GM12874 (cell line): ENCODE results near the gene PNMT.

ENCODE experiments used
- CTCF ChIP-seq: IDR thresholded peaks from 2 replicates; pipeline ENCODE4 v1.5.1; 2011; ENCODE audit warnings: low read depth, mild to moderate bottlenecking, control low read depth, low read length, moderate library complexity; ENCODE audit not compliant: insufficient read depth

Gene PNMT

DNA sequence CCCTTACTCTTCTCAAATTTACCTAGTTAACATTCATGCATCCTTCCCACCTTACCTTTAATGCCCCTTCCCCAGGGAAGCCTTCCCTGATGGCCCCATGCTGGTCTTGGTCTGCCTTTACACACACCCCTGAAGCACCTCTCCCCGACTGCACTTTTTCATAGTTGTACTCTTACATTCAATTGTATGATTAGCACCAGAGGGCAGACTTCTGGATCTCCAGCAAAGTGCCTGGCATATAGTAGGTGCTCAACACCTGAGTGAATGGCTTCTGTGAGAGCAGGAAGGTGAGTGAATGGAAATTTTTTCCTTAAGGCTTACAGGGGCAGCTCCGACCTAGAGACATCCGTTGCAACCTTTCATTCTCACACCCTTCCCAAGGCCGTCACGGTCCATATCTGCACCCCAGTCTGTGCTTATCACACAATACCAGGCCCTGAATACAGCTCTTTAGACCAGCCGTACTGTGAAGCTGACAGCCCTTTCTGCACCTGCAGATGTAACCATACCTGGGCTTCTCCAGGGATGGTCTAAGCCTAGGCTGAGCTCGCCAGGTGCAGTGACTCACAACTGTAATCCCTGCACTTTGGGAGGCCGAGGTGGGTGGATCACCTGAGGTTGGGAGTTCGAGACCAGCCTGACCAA is 15.2 kb downstream of the PNMT start:
- no peak for TF ChIP-seq CTCF

DNA sequence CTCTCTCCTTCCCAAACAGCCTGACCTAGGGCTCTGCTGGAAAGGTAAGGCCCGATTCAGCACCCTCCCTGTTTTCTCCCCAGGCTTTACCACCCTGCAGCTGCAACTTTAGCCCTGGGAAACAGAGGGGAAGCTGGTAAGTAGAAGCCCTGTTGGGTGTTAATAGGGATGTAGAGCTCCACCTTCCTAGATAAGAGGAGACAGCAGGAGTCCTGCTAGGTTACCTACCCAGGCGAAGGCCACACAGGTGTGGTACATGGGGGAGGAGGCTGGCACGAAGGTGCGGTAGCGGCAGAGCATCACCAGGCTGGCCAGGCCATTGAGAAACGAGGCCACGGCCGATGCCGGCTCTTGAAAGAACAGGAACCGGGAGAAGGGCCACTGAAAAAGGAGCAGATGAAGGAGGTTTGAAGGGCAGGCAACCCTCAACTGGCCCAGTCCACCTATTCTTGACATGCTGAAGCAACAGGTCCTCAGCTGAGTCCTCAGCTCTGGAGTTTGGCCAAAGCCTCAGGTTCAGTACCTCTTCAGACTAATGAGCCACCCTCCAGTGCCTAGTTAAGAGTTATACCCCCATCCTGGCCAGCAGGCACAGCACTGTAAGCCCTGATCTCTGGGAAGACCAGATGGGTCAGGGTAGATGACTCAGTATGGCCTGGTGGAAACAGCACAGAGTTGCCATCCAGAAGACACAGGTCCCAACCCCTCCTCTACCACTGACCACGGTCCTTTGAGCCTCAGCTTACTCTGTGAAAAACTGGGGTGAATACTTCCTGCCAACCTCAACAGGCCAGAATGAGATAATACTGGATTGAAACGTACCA is 16.3 kb downstream of the PNMT start:
- no peak for TF ChIP-seq CTCF

- no peak for TF ChIP-seq CTCF
Measured at GRCh38 chr17:39687101-39687545, 18.9 kb downstream of the PNMT start.

DNA sequence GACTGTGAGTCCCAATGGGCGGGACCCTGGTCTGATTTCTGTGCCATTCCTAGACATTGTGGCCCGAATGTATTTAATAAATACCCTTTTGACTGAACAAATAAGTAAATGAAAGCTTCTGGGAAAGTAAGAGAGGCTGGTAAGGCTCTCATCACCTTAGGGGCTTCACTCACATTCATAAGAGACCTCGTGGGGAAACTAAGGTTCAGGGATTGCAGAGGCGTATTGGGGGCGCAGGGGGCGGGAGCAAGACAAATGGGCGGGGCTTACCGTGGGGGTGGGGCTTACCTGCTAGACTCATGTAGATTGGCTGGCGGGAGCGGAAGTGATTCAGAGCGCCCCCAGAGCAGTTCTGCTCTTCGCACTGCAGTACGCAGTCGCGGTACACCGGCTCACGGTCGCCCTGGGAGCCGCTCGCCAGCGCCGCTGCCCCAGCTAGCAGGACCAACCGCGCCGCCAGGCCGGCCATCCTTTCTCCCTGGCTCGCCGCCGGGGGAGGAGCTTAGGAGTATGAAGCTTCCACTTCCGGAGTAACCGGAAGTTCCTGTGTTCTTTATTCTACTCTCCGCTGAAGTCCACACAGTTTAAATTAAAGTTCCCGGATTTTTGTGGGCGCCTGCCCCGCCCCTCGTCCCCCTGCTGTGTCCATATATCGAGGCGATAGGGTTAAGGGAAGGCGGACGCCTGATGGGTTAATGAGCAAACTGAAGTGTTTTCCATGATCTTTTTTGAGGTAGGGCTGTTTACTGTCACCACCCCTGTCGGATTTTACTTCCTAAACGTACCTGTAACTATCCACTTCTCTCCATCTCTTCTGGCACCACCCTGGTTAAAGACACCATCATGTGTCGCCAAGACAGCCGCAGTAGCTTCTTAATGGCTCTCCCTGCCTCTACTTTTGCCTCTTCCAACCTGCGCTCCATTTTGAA is 19.6 kb downstream of the PNMT start, which contains the start of gene PGAP3:
Gene PGAP3 (minus strand): TSS at position 512 of the 929 bp plus-strand sequence. CDS start 43 bp downstream, at position 469.
- 0 out of 2 replicates have a peak, but pooled peaks have one; percentile 8 for TF ChIP-seq CTCF

GRCh38 chr17:39688475-39688835 is 20.2 kb downstream of the PNMT start:
- TF ChIP-seq CTCF, result no peak

- no peak for TF ChIP-seq CTCF
Measured at GRCh38 chr17:39688945-39689344, 20.7 kb downstream of the PNMT start.

GRCh38 chr17:39694593-39694992 is 26.3 kb downstream of the PNMT start:
- no peak for TF ChIP-seq CTCF
